IMR-90 (cell line): ENCODE data around the gene CERT1. TPM values are rescaled to one million over a fixed set of nuclear protein-coding genes. Genes with fewer than 3 reads are reported as not detected.
A peak's percentile ranks its signal among the peaks of the same experiment; 100 is the strongest.

Experiments used
- ATAC-seq: fragments of 200-7000 bp; cut with Tn5 transposase; 2 replicates; pipeline ENCODE4 v1.9.1; 2020; ENCODE audit warnings: low read depth, mild to moderate bottlenecking, moderate library complexity
- BruUV-seq: library from RNA; stranded (reverse); fragments of 400-500 nt; replicated peaks from 2 replicates; lab custom pipeline; 2021; lab: Mats Ljungman, UMichigan
- CTCF ChIA-PET: fragments of 300-600 bp; formaldehyde crosslinking; extraction: SDS; loops from one replicate; lab custom pipeline; 2021; ENCODE audit warnings: antibody characterized with exemption; lab: Yijun Ruan, JAX
- POLR2A ChIA-PET: fragments of 300-600 bp; sonication (Branson Sonifier 250); formaldehyde crosslinking; loops from one replicate; lab custom pipeline; 2022; ENCODE audit warnings: antibody characterized with exemption; ENCODE audit not compliant: unreplicated experiment; lab: Charles Lee
- DNase-seq: peaks from one replicate; pipeline ENCODE4 v3.0.0; 2013
- H2AFZ ChIP-seq: replicated peaks from 2 replicates; pipeline ENCODE3; 2013; ENCODE audit warnings: low read length, mild to moderate bottlenecking; ENCODE audit not compliant: poor library complexity
- H2AK5ac ChIP-seq: 2 replicates; pipeline ENCODE4 v1.6.1; 2013; ENCODE audit warnings: low read depth, low read length, inconsistent platforms
- H2AK9ac ChIP-seq: replicated peaks from 2 replicates; pipeline ENCODE3; 2013; ENCODE audit warnings: mild to moderate bottlenecking, low read depth, low read length, moderate library complexity; ENCODE audit not compliant: poor library complexity
- H2BK120ac ChIP-seq: 2 replicates; pipeline ENCODE4 v1.6.1; 2013; ENCODE audit warnings: low read depth, low read length, inconsistent platforms
- H2BK15ac ChIP-seq: 3 replicates; pipeline ENCODE4 v1.6.1; 2013; ENCODE audit warnings: low read depth, low read length, inconsistent platforms
- H2BK20ac ChIP-seq: 2 replicates; pipeline ENCODE4 v1.6.1; 2013; ENCODE audit warnings: low read depth, mild to moderate bottlenecking, inconsistent platforms, low read length, moderate library complexity
- H2BK5ac ChIP-seq: 2 replicates; pipeline ENCODE4 v1.6.1; 2013; ENCODE audit warnings: mild to moderate bottlenecking, low read depth, low read length, inconsistent platforms; ENCODE audit not compliant: poor library complexity, severe bottlenecking
- H3K14ac ChIP-seq: replicated peaks from 2 replicates; pipeline ENCODE4 v1.6.1; 2013; ENCODE audit warnings: low read depth, low read length, inconsistent platforms
- H3K18ac ChIP-seq: 2 replicates; pipeline ENCODE4 v1.6.1; 2013; ENCODE audit warnings: low read depth, low read length, control low read depth
- H3K23ac ChIP-seq: 2 replicates; pipeline ENCODE4 v1.6.1; 2013; ENCODE audit warnings: low read depth, low read length, inconsistent platforms
- H3K27ac ChIP-seq: 2 replicates; pipeline ENCODE4 v1.5.1; 2013; ENCODE audit warnings: mild to moderate bottlenecking, control low read depth, low read length; ENCODE audit not compliant: insufficient read depth
- H3K27me3 ChIP-seq: 2 replicates; pipeline ENCODE4 v1.6.1; 2013; ENCODE audit warnings: low read length; ENCODE audit not compliant: control insufficient read depth, insufficient read depth
- H3K36me3 ChIP-seq: 2 replicates; pipeline ENCODE4 v1.6.1; 2013; ENCODE audit warnings: low read length, mixed read lengths; ENCODE audit not compliant: control insufficient read depth, insufficient read depth
- H3K4ac ChIP-seq: 2 replicates; pipeline ENCODE4 v1.6.1; 2013; ENCODE audit warnings: low read depth, low read length, inconsistent platforms
- H3K4me1 ChIP-seq: 2 replicates; pipeline ENCODE4 v1.6.1; 2013; ENCODE audit warnings: low read length, mixed read lengths; ENCODE audit not compliant: control insufficient read depth, insufficient read depth
- H3K4me2 ChIP-seq: 2 replicates; pipeline ENCODE4 v1.6.1; 2013; ENCODE audit warnings: low read depth, mild to moderate bottlenecking, control low read depth, low read length, moderate library complexity
- H3K4me3 ChIP-seq: 2 replicates; pipeline ENCODE4 v1.5.1; 2013; ENCODE audit warnings: low read depth, mild to moderate bottlenecking, control low read depth, low read length, moderate library complexity; ENCODE audit not compliant: insufficient read depth
- H3K56ac ChIP-seq: 2 replicates; pipeline ENCODE4 v1.6.1; 2013; ENCODE audit warnings: low read length, inconsistent platforms; ENCODE audit not compliant: insufficient read depth; ENCODE audit errors: extremely low read depth
- H3K79me1 ChIP-seq, 2 experiments: 2 replicates each; pipeline ENCODE4 v1.6.1; 2013; ENCODE audit warnings: low read length in 2 of 2, inconsistent platforms in 1 of 2, low read depth in 1 of 2
- H3K9ac ChIP-seq: 2 replicates; pipeline ENCODE4 v1.6.1; 2013; ENCODE audit warnings: low read depth, low read length, control low read depth
- H3K9me1 ChIP-seq: 2 replicates; pipeline ENCODE4 v1.6.1; 2013; ENCODE audit warnings: low read length, inconsistent platforms; ENCODE audit not compliant: insufficient read depth
- H3K9me3 ChIP-seq: 2 replicates; pipeline ENCODE4 v1.6.1; 2013; ENCODE audit warnings: low read length; ENCODE audit not compliant: control insufficient read depth, insufficient read depth
- H4K20me1 ChIP-seq: 2 replicates; pipeline ENCODE4 v1.6.1; 2013; ENCODE audit warnings: low read length, inconsistent platforms; ENCODE audit not compliant: insufficient read depth
- H4K5ac ChIP-seq: 2 replicates; pipeline ENCODE4 v1.6.1; 2013; ENCODE audit warnings: mild to moderate bottlenecking, low read depth, low read length, control low read depth
- H4K8ac ChIP-seq, 2 experiments: 2 replicates each; pipeline ENCODE4 v1.6.1; 2013; ENCODE audit warnings: low read depth in 2 of 2, low read length in 2 of 2, control low read depth in 1 of 2, inconsistent platforms in 1 of 2
- H4K91ac ChIP-seq: 2 replicates; pipeline ENCODE4 v1.6.1; 2013; ENCODE audit warnings: low read depth, low read length, inconsistent platforms; ENCODE audit not compliant: insufficient read depth
- CHD1 ChIP-seq: IDR thresholded peaks from 2 replicates; pipeline ENCODE4 v1.6.1; 2012; ENCODE audit warnings: low read depth, low read length, improper control_type of control experiment
- MAFK ChIP-seq: IDR thresholded peaks from 2 replicates; pipeline ENCODE4 v1.6.1; 2012; ENCODE audit warnings: low read depth, low read length, improper control_type of control experiment
- RAD21 ChIP-seq: IDR thresholded peaks from 2 replicates; pipeline ENCODE4 v1.6.1; 2012; ENCODE audit warnings: low read length, improper control_type of control experiment
- RFX5 ChIP-seq: IDR thresholded peaks from 2 replicates; pipeline ENCODE4 v1.8.0; 2012; ENCODE audit warnings: low read depth, mild to moderate bottlenecking, low read length, moderate library complexity
- WGBS, 2 experiments: methylation state at CpG; one replicate each; pipeline versions ENCODE4 v1.1.5 to v1.1.7; 2013; ENCODE audit warnings: missing lambda C conversion rate in 2 of 2; ENCODE audit not compliant: insufficient read length in 1 of 2; ENCODE audit errors: extremely low coverage in 2 of 2; 5-methylcytosine and 5-hydroxymethylcytosine counted together
- dilution Hi-C: fragments of 300-500 bp; cut with HindIII; formaldehyde crosslinking; loops from one replicate; pipeline ENCODE4 v1.14.3; 2018; ENCODE audit warnings: low sequenced_read_pairs; ENCODE audit not compliant: unreplicated experiment
- in situ Hi-C: fragments of 300-500 bp; cut with MboI; formaldehyde crosslinking; loops from 3 replicates; pipeline ENCODE4 v1.14.3; 2019; ENCODE audit warnings: low sequenced_read_pairs, inconsistent platforms, mixed read lengths
- intact Hi-C: fragments of 100-400 bp; cut with micrococcal nuclease; formaldehyde crosslinking; loops from 2 replicates; pipeline ENCODE4 v1.10.0; 2022
- polyA plus RNA-seq, 3 experiments: library from polyadenylated mRNA; depleted of rRNA; stranded (reverse); fragments of >200 nt; gene quantifications; 2 replicates each; pipeline ENCODE4 v1.2.3, GENCODE V29; 2012; ENCODE audit warnings: low replicate concordance in 1 of 3
- total RNA-seq: library from RNA; depleted of rRNA; stranded (reverse); fragments of >200 nt; gene quantifications from 2 replicates; pipeline ENCODE4 v1.2.3, GENCODE V29; 2012
- TF ChIP-seq, protein P1 (sequence below): fragments of 150-350 bp; IDR thresholded peaks from 2 replicates; pipeline ENCODE4 v1.6.1; 2016; ENCODE audit warnings: low read depth, mild to moderate bottlenecking, low read length, moderate library complexity, borderline replicate concordance
- TF ChIP-seq, protein P2 (sequence below): fragments of 150-350 bp; IDR thresholded peaks from 2 replicates; pipeline ENCODE4 v1.6.1; 2017; ENCODE audit warnings: mild to moderate bottlenecking, antibody characterized with exemption, low read length, low read depth
- TF ChIP-seq, protein P3 (sequence below): conservative IDR thresholded peaks from 2 replicates; pipeline ENCODE4 v1.5.1; 2012; ENCODE audit warnings: mild to moderate bottlenecking, low read depth, low read length, improper control_type of control experiment

The CERT1 gene
- total and polyA plus RNA-seq, 2 of the 4 experiments (the other 2 are of a cell fraction), result 7.2 TPM

DNA sequence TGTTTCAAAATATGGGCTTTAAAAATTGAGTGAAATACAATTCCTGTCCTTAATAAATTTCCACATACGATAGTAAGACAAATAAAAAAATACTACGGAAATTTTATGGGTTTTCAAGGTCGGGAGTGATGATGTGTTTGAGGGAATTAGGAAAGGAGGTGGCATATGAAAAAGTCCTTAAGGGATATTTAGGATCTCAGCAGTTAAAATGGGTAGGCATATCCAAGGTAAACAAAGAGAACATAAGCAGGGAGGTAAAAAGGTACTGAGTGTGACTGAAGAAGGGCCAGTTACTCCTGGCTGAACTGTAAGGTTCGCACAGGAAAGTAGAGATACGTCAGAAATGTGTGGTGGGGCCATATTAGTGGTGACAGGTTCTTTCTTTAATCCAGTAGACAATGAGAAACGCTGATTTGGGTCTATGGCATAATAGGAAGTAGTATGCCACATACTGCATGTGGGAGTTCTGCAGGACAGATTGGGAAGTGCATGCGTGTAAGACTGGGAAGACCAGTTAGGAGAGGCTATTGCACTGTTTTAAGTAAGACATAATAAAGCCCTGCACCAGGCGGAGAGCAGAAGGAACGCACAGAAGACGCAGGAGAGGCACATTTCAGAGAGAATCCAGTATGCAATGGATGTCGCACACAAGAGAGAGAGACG is 175.3 kb downstream of the CERT1 start (continued):
- TF ChIP-seq, protein P1, sequence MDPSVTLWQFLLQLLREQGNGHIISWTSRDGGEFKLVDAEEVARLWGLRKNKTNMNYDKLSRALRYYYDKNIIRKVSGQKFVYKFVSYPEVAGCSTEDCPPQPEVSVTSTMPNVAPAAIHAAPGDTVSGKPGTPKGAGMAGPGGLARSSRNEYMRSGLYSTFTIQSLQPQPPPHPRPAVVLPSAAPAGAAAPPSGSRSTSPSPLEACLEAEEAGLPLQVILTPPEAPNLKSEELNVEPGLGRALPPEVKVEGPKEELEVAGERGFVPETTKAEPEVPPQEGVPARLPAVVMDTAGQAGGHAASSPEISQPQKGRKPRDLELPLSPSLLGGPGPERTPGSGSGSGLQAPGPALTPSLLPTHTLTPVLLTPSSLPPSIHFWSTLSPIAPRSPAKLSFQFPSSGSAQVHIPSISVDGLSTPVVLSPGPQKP, result no peak

DNA sequence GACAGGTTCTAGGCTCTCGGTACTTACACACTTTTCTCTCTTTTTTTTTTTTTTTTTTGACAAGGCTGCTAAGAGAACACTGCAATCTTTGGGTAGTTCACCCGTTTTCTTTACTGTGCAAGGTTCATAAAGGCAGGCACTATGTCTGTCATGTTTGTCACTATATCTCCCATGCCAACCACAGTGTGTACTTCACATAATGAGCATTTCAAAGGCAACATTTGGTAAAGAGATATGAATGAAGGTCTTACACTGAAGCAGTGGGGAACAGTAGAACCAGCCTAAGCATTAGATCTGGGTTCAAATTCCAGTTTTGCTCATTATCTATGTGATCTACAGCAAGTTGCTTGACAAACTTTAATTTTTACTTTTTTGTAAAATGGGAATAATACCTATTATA is 175.9 kb downstream of the CERT1 start:
- TF ChIP-seq, protein P2, sequence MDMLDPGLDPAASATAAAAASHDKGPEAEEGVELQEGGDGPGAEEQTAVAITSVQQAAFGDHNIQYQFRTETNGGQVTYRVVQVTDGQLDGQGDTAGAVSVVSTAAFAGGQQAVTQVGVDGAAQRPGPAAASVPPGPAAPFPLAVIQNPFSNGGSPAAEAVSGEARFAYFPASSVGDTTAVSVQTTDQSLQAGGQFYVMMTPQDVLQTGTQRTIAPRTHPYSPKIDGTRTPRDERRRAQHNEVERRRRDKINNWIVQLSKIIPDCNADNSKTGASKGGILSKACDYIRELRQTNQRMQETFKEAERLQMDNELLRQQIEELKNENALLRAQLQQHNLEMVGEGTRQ, result no peak
- no peak for TF ChIP-seq RAD21
- TF ChIP-seq RFX5, result no peak
- TF ChIP-seq, protein P3, sequence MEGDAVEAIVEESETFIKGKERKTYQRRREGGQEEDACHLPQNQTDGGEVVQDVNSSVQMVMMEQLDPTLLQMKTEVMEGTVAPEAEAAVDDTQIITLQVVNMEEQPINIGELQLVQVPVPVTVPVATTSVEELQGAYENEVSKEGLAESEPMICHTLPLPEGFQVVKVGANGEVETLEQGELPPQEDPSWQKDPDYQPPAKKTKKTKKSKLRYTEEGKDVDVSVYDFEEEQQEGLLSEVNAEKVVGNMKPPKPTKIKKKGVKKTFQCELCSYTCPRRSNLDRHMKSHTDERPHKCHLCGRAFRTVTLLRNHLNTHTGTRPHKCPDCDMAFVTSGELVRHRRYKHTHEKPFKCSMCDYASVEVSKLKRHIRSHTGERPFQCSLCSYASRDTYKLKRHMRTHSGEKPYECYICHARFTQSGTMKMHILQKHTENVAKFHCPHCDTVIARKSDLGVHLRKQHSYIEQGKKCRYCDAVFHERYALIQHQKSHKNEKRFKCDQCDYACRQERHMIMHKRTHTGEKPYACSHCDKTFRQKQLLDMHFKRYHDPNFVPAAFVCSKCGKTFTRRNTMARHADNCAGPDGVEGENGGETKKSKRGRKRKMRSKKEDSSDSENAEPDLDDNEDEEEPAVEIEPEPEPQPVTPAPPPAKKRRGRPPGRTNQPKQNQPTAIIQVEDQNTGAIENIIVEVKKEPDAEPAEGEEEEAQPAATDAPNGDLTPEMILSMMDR, result no peak
- no peak for TF ChIP-seq MAFK
- no peak for TF ChIP-seq CHD1
- no peak overlapping the region for H3K4me2 ChIP-seq
- no peak overlapping the region for H3K14ac ChIP-seq
- H3K79me1 ChIP-seq, result peaks cover 0 to 18% of the 10 kb centered on the region in 2 experiments; a peak in 2 of 4 replicates
- no peaks in the 10 kb centered on the region for H3K9me1 ChIP-seq
- ChIA-PET CTCF (no interaction called here), POLR2A (no interaction called here)
- no peak overlapping the region for H2BK20ac ChIP-seq
- H2AK9ac ChIP-seq, result peak overlapping the region; percentile 55
- no peak overlapping the region for H2BK15ac ChIP-seq
- H3K27ac ChIP-seq, result no peak overlapping the region
- no peak overlapping the region for H3K18ac ChIP-seq
- dilution Hi-C loops, result no loop called here
- H3K27me3 ChIP-seq, result no peaks in the 10 kb centered on the region
- no peak overlapping the region for H2BK120ac ChIP-seq
- no peak overlapping the region for H4K91ac ChIP-seq
- no peaks in the 10 kb centered on the region for H3K36me3 ChIP-seq
- H3K4me1 ChIP-seq, result no peaks in the 10 kb centered on the region; the same call in 1 of the 2 replicates
- H3K4me3 ChIP-seq, result no peak overlapping the region
- no peak overlapping the region for H3K9ac ChIP-seq
- H3K4ac ChIP-seq, result no peak overlapping the region
- intact Hi-C loops, result loop anchor here (5.0 to 10.0 kb wide), 4 partner anchors 347 to 651 kb away; partner anchors contain the start of gene HEXB
- no CpG with 5 or more reads among the region's 2 CpGs for WGBS, 2 experiments
- H4K8ac ChIP-seq, result 0 out of 4 replicates have a peak overlapping the region, but pooled peaks of 1 of the 2 experiments have one; percentile 37
- no peak overlapping the region for H3K23ac ChIP-seq
- in situ Hi-C loops, result no loop called here
- H4K5ac ChIP-seq, result no peak overlapping the region
- no peak for DNase-seq
- no peak overlapping the region for H2AFZ ChIP-seq
- no TSS peak for BruUV-seq
- H3K9me3 ChIP-seq, result no peaks in the 10 kb centered on the region
- no peak overlapping the region for H2BK5ac ChIP-seq
- H3K56ac ChIP-seq, result no peak overlapping the region
- peaks cover 12% of the 10 kb centered on the region; the same call in 1 of the 2 replicates for H4K20me1 ChIP-seq
- no peak for ATAC-seq
- H2AK5ac ChIP-seq, result no peak overlapping the region
